WTC11 (cell line): ENCODE measurements around the gene GABRP. TPM values are rescaled to one million over a fixed set of nuclear protein-coding genes. Genes with fewer than 3 reads are reported as not detected.

ENCODE experiments used
- ATAC-seq: fragments of 200-7000 bp; cut with Tn5 transposase; 2 replicates; pipeline ENCODE4 v1.10.0; 2021; ENCODE audit warnings: mild to moderate bottlenecking, moderate library complexity
- CTCF ChIA-PET: fragments of 300-600 bp; sonication (Branson Sonifier 250); formaldehyde crosslinking; loops from one replicate; lab custom pipeline; 2021; ENCODE audit warnings: antibody characterized with exemption; lab: Charles Lee
- POLR2A ChIA-PET: fragments of 350-600 bp; sonication (Branson Sonifier 250); formaldehyde crosslinking; loops from one replicate; lab custom pipeline; 2021; ENCODE audit warnings: antibody characterized with exemption; lab: Charles Lee
- DNase-seq: peaks from one replicate; pipeline ENCODE4 v3.0.0; 2021; ENCODE audit warnings: low spot score
- H3K27ac Mint-ChIP-seq: 2 replicates; pipeline ENCODE4 v1.8.0; 2021; ENCODE audit warnings: mixed read lengths
- H3K27me3 Mint-ChIP-seq: 2 replicates; pipeline ENCODE4 v1.8.0; 2021; ENCODE audit warnings: low read depth, mild to moderate bottlenecking, moderate library complexity, mixed read lengths
- H3K36me3 Mint-ChIP-seq: 2 replicates; pipeline ENCODE4 v1.8.0; 2021; ENCODE audit warnings: mixed read lengths
- H3K4me1 Mint-ChIP-seq: 2 replicates; pipeline ENCODE4 v1.8.0; 2022; ENCODE audit warnings: mixed read lengths
- H3K4me3 Mint-ChIP-seq: 2 replicates; pipeline ENCODE4 v1.8.0; 2021; ENCODE audit warnings: mild to moderate bottlenecking, moderate library complexity, mixed read lengths
- H3K9me3 Mint-ChIP-seq: 2 replicates; pipeline ENCODE4 v1.8.0; 2021; ENCODE audit warnings: mixed read lengths
- ARID4B ChIP-seq: sonication (generic); formaldehyde crosslinking; IDR thresholded peaks from 2 replicates; pipeline ENCODE4 v1.8.0; 2023; ENCODE audit warnings: missing genetic modification reagents, mild to moderate bottlenecking, borderline replicate concordance
- ATF3 ChIP-seq: sonication (generic); formaldehyde crosslinking; conservative IDR thresholded peaks from 2 replicates; pipeline ENCODE4 v1.8.1; 2022; ENCODE audit warnings: mild to moderate bottlenecking, missing genetic modification reagents
- CREM ChIP-seq: sonication (generic); formaldehyde crosslinking; IDR thresholded peaks from 2 replicates; pipeline ENCODE4 v1.8.1; 2022; ENCODE audit warnings: mild to moderate bottlenecking, missing genetic modification reagents, moderate library complexity
- CTCF ChIP-seq: fragments of 200-600 bp; IDR thresholded peaks from 2 replicates; pipeline ENCODE4 v1.8.0; 2022; ENCODE audit warnings: antibody characterized with exemption
- ELF4 ChIP-seq: sonication (generic); formaldehyde crosslinking; IDR thresholded peaks from 2 replicates; pipeline ENCODE4 v1.8.1; 2022; ENCODE audit warnings: low read depth, mild to moderate bottlenecking, moderate library complexity, missing genetic modification reagents
- FOXJ3 ChIP-seq: sonication (generic); formaldehyde crosslinking; IDR thresholded peaks from 2 replicates; pipeline ENCODE4 v1.9.0; 2021; ENCODE audit warnings: missing genetic modification reagents, mild to moderate bottlenecking, borderline replicate concordance
- FOXP4 ChIP-seq: sonication (generic); formaldehyde crosslinking; IDR thresholded peaks from 2 replicates; pipeline ENCODE4 v1.8.0; 2022; ENCODE audit warnings: mild to moderate bottlenecking, missing genetic modification reagents
- GRHL2 ChIP-seq: fragments of 250-450 bp; sonication (Bioruptor Pico); IDR thresholded peaks from 2 replicates; pipeline ENCODE4 v1.8.0; 2022; ENCODE audit warnings: mild to moderate bottlenecking, moderate library complexity; ENCODE audit not compliant: insufficient replicate concordance, severe bottlenecking
- GTF2I ChIP-seq: fragments of 250-450 bp; sonication (Bioruptor Pico); conservative IDR thresholded peaks from 2 replicates; pipeline ENCODE4 v1.4.0; 2021; ENCODE audit warnings: mild to moderate bottlenecking
- HMGA2 ChIP-seq: fragments of 250-450 bp; sonication (Bioruptor Pico); IDR thresholded peaks from 2 replicates; pipeline ENCODE4 v1.4.0; 2021; ENCODE audit warnings: mild to moderate bottlenecking, moderate library complexity
- MAX ChIP-seq: sonication (generic); formaldehyde crosslinking; IDR thresholded peaks from 2 replicates; pipeline ENCODE4 v1.8.0; 2022; ENCODE audit warnings: mild to moderate bottlenecking, missing genetic modification reagents
- OVOL2 ChIP-seq: fragments of 250-450 bp; sonication (Bioruptor Pico); IDR thresholded peaks from 2 replicates; pipeline ENCODE4 v1.9.0; 2021; ENCODE audit warnings: mild to moderate bottlenecking, borderline replicate concordance
- USF1 ChIP-seq: sonication (generic); formaldehyde crosslinking; IDR thresholded peaks from 2 replicates; pipeline ENCODE4 v1.8.0; 2022; ENCODE audit warnings: mild to moderate bottlenecking, missing genetic modification reagents
- USF2 ChIP-seq: sonication (generic); formaldehyde crosslinking; IDR thresholded peaks from 2 replicates; pipeline ENCODE4 v1.8.1; 2023; ENCODE audit warnings: mild to moderate bottlenecking, missing genetic modification reagents, moderate library complexity
- ZNF138 ChIP-seq: sonication (generic); formaldehyde crosslinking; conservative IDR thresholded peaks from 2 replicates; pipeline ENCODE4 v1.8.1; 2022; ENCODE audit warnings: mild to moderate bottlenecking, moderate library complexity, missing genetic modification reagents
- ZNF219 ChIP-seq: sonication (generic); formaldehyde crosslinking; IDR thresholded peaks from 2 replicates; pipeline ENCODE4 v1.8.0; 2023; ENCODE audit warnings: missing genetic modification reagents, mild to moderate bottlenecking, borderline replicate concordance
- ZNF232 ChIP-seq: sonication (generic); formaldehyde crosslinking; IDR thresholded peaks from 2 replicates; pipeline ENCODE4 v1.8.0; 2022; ENCODE audit warnings: mild to moderate bottlenecking, missing genetic modification reagents
- ZNF396 ChIP-seq: fragments of 250-450 bp; sonication (Bioruptor Pico); IDR thresholded peaks from 2 replicates; pipeline ENCODE4 v1.8.0; 2021; ENCODE audit warnings: mild to moderate bottlenecking, moderate library complexity, borderline replicate concordance
- ZNF671 ChIP-seq: fragments of 250-450 bp; sonication (Bioruptor Pico); IDR thresholded peaks from 2 replicates; pipeline ENCODE4 v1.8.0; 2021; ENCODE audit warnings: mild to moderate bottlenecking
- total RNA-seq: library from RNA; stranded (reverse); gene quantifications from 3 replicates; pipeline ENCODE4 v1.2.3, GENCODE V29; 2021

The GABRP gene
- total RNA-seq, 1 experiment from 2014 or later, result 4.8 TPM

GRCh38 chr5:170846416-170846815 is 62.9 kb downstream of the GABRP start:
- Mint-ChIP-seq H3K27me3 (no peaks in the 10 kb centered on the region), H3K27ac (no peak overlapping the region), H3K4me3 (no peak overlapping the region)
- DNase-seq, result no peak
- TF ChIP-seq FOXP4 (CRISPR knock-in tag) (no peak), USF1 (no peak), CTCF (no peak), ZNF671 (CRISPR knock-in tag) (no peak), CREM (CRISPR knock-in tag) (no peak)
- TF ChIP-seq, all 79 proteins: peak for 0
- peaks cover 6% of the 10 kb centered on the region; the same call in 1 of the 2 replicates for H3K9me3 Mint-ChIP-seq
- no peaks in the 10 kb centered on the region for H3K4me1 Mint-ChIP-seq
- POLR2A ChIA-PET, result no interaction called here
- no peaks in the 10 kb centered on the region for H3K36me3 Mint-ChIP-seq
- ATAC-seq, result no peak
- CTCF ChIA-PET, result interaction anchor here (0.5 kb wide), 1 partner anchor 1213 kb away, joined by 3 read pairs; no protein-coding TSS in a partner anchor

- TF ChIP-seq OVOL2 (no peak), ZNF671 (CRISPR knock-in tag) (no peak), ARID4B (CRISPR knock-in tag) (no peak), USF2 (CRISPR knock-in tag) (no peak), ZNF219 (CRISPR knock-in tag) (no peak), MAX (CRISPR knock-in tag) (no peak), HMGA2 (CRISPR knock-in tag) (no peak), ATF3 (CRISPR knock-in tag) (no peak), GRHL2 (CRISPR knock-in tag) (no peak), GTF2I (no peak), ELF4 (CRISPR knock-in tag) (no peak), ZNF396 (CRISPR knock-in tag) (no peak), ZNF232 (CRISPR knock-in tag) (no peak), FOXJ3 (CRISPR knock-in tag) (no peak), ZNF138 (CRISPR knock-in tag) (no peak)
- DNase-seq (no peak), ATAC-seq (no peak)
- H3K9me3 Mint-ChIP-seq, result peaks cover 6% of the 10 kb centered on the region; the same call in 1 of the 2 replicates
- H3K36me3 Mint-ChIP-seq, result no peaks in the 10 kb centered on the region
- ChIA-PET POLR2A (no interaction called here), CTCF (interaction anchor here (0.5 kb wide), 1 partner anchor 1213 kb away, joined by 3 read pairs; no protein-coding TSS in a partner anchor)
- H3K27me3 Mint-ChIP-seq, result no peaks in the 10 kb centered on the region
- no peak overlapping the region for H3K27ac Mint-ChIP-seq
- no peak overlapping the region for H3K4me3 Mint-ChIP-seq
- no peaks in the 10 kb centered on the region for H3K4me1 Mint-ChIP-seq
Observed at GRCh38 chr5:170846846-170847245, 63.3 kb downstream of the GABRP start.
